ENCODE measurements around the gene CIB4. TPM values are rescaled to one million over a fixed set of nuclear protein-coding genes. Genes with fewer than 3 reads are reported as not detected.

CIB4 gene
- total RNA-seq, 1 experiment from 2014 or later = not detected

DNA sequence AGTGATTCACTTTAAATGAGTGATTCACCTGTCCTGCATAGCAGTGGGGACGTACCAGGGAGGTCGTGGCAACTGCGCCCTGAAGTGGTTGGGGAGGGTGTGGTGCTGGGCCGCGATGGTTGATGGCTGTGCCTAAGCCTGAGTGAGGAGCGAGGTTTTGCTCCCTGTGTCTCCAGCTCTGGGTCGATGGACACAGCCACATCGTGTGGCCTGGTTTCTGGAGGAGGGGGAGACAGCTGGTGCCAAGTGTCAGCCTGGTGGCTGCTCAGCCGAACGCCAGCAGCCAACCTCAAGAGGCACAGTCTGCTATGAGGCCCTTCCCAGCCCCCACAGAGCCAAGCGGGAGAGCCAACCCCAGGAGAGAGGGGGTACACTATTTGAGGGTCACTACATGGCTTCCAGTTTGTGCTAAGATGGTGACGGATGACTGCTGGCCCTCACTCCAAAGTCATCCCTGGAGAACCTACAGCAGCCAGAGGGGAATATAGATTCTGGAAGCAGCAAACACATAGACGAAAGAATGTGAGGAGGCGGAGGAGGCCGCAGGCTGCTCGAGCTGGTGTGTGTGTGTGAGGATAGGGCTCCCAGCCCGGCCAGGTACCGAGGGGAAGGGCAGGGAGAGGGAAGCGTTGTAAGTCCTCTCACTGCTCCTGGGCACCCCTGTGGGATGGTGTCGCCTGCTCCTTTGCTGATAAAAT lies 104.6 kb downstream of the CIB4 start:
- Histone ChIP-seq H3K4me3 (ENCODE audit: low read depth, low read length, poor library complexity, severe bottlenecking) (no peak overlapping the region), H3K27me3 (replicated peaks; ENCODE audit: insufficient read depth, low read depth, low read length, poor library complexity) (no peaks in the 10 kb centered on the region), H3K27ac (ENCODE audit: low read depth, low read length, poor library complexity, severe bottlenecking) (no peak overlapping the region), H3K4me1 (ENCODE audit: insufficient read depth, low read length, poor library complexity, severe bottlenecking) (no peaks in the 10 kb centered on the region), H3K9me3 (ENCODE audit: low read depth, low read length, poor library complexity, severe bottlenecking) (no peaks in the 10 kb centered on the region), H3K36me3 (ENCODE audit: insufficient read depth, low read length, poor library complexity, severe bottlenecking) (no peaks in the 10 kb centered on the region)
- TF ChIP-seq EZH2 (IDR thresholded peaks at IDR 0.05; ENCODE audit: borderline replicate concordance, low read depth, low read length, poor library complexity, severe bottlenecking) = no peak
- TF ChIP-seq, protein P1, sequence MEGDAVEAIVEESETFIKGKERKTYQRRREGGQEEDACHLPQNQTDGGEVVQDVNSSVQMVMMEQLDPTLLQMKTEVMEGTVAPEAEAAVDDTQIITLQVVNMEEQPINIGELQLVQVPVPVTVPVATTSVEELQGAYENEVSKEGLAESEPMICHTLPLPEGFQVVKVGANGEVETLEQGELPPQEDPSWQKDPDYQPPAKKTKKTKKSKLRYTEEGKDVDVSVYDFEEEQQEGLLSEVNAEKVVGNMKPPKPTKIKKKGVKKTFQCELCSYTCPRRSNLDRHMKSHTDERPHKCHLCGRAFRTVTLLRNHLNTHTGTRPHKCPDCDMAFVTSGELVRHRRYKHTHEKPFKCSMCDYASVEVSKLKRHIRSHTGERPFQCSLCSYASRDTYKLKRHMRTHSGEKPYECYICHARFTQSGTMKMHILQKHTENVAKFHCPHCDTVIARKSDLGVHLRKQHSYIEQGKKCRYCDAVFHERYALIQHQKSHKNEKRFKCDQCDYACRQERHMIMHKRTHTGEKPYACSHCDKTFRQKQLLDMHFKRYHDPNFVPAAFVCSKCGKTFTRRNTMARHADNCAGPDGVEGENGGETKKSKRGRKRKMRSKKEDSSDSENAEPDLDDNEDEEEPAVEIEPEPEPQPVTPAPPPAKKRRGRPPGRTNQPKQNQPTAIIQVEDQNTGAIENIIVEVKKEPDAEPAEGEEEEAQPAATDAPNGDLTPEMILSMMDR (conservative IDR thresholded peaks at IDR 0.05; ENCODE audit: low read depth, low read length) = no peak
- BruUV-seq (replicated peaks) = no TSS peak
- intact Hi-C loops (cut with micrococcal nuclease; ENCODE audit: unreplicated experiment) = no loop called here
- ChIA-PET POLR2A (ENCODE audit: low non-redundant PET) (no interaction called here), CTCF (no interaction called here)
- no peak for DNase-seq (ENCODE audit: low spot score)

GRCh38 chr2:26535663-26536275 lies 105.4 kb downstream of the CIB4 start:
- no peak for TF ChIP-seq EZH2 (IDR thresholded peaks at IDR 0.05; ENCODE audit: borderline replicate concordance, low read depth, low read length, poor library complexity, severe bottlenecking)
- TF ChIP-seq, protein P1 (conservative IDR thresholded peaks at IDR 0.05; ENCODE audit: low read depth, low read length) = no peak
- intact Hi-C loops (cut with micrococcal nuclease; ENCODE audit: unreplicated experiment) = no loop called here
- CTCF ChIA-PET = no interaction called here
- DNase-seq (ENCODE audit: low spot score) = no peak
- H3K27ac ChIP-seq (ENCODE audit: low read depth, low read length, poor library complexity, severe bottlenecking) = no peak overlapping the region
- H3K9me3 ChIP-seq (ENCODE audit: low read depth, low read length, poor library complexity, severe bottlenecking) = no peaks in the 10 kb centered on the region
- no TSS peak for BruUV-seq (replicated peaks)
- H3K4me3 ChIP-seq (ENCODE audit: low read depth, low read length, poor library complexity, severe bottlenecking) = no peak overlapping the region
- POLR2A ChIA-PET (ENCODE audit: low non-redundant PET) = no interaction called here
- no peaks in the 10 kb centered on the region for H3K4me1 ChIP-seq (ENCODE audit: insufficient read depth, low read length, poor library complexity, severe bottlenecking)
- H3K27me3 ChIP-seq (replicated peaks; ENCODE audit: insufficient read depth, low read depth, low read length, poor library complexity) = no peaks in the 10 kb centered on the region
- H3K36me3 ChIP-seq (ENCODE audit: insufficient read depth, low read length, poor library complexity, severe bottlenecking) = no peaks in the 10 kb centered on the region

- no peaks in the 10 kb centered on the region for H3K9me3 ChIP-seq (ENCODE audit: low read depth, low read length, poor library complexity, severe bottlenecking)
- CTCF ChIA-PET = no interaction called here
- intact Hi-C loops (cut with micrococcal nuclease; ENCODE audit: unreplicated experiment) = no loop called here
- POLR2A ChIA-PET (ENCODE audit: low non-redundant PET) = no interaction called here
- H3K27ac ChIP-seq (ENCODE audit: low read depth, low read length, poor library complexity, severe bottlenecking) = no peak overlapping the region
- no TSS peak for BruUV-seq (replicated peaks)
- H3K4me1 ChIP-seq (ENCODE audit: insufficient read depth, low read length, poor library complexity, severe bottlenecking) = no peaks in the 10 kb centered on the region
- no peak overlapping the region for H3K4me3 ChIP-seq (ENCODE audit: low read depth, low read length, poor library complexity, severe bottlenecking)
- no peak for DNase-seq (ENCODE audit: low spot score)
- TF ChIP-seq, protein P1 (conservative IDR thresholded peaks at IDR 0.05; ENCODE audit: low read depth, low read length) = no peak
- no peak for TF ChIP-seq EZH2 (IDR thresholded peaks at IDR 0.05; ENCODE audit: borderline replicate concordance, low read depth, low read length, poor library complexity, severe bottlenecking)
- no peaks in the 10 kb centered on the region for H3K27me3 ChIP-seq (replicated peaks; ENCODE audit: insufficient read depth, low read depth, low read length, poor library complexity)
- no peaks in the 10 kb centered on the region for H3K36me3 ChIP-seq (ENCODE audit: insufficient read depth, low read length, poor library complexity, severe bottlenecking)
Measured at GRCh38 chr2:26534865-26535662, 106.1 kb downstream of the CIB4 start.
